ENCODE measurements around the gene ERI2.
A peak's percentile ranks its signal among the peaks of the same experiment; 100 is the strongest.

ERI2 gene

DNA sequence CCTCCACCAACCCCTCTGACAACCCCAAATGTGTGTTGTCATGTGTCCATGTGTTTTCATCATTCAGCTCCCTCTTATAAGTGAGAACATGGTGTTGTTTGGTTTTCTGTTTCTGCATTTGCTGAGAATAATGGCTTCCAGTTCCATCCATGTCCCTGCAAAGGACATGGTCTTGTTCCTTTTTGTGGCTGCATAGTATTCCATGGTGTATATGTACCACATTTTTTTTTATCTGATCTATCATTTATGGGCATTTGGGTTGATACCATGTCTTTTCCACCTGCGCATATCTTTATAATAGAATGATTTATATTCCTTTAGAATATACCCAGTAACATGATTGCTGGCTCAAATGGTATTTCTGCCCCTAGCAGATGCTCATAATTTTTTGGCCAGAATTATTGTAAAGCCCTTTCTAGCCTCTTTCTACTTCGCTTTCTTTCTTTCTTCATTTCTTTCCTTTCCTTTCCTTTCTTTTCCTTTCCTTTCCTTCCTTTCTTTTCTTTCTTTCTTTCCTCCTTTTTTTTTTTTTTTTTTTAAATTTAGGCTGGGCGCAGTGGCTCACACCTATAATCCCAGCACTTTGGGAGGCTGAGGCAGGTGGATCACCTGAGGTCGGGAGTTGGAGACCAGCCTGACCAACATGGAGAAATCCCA lies 12.8 kb upstream of the ERI2 start:
- DNase-seq (ENCODE audit: low spot score): no peak

DNA sequence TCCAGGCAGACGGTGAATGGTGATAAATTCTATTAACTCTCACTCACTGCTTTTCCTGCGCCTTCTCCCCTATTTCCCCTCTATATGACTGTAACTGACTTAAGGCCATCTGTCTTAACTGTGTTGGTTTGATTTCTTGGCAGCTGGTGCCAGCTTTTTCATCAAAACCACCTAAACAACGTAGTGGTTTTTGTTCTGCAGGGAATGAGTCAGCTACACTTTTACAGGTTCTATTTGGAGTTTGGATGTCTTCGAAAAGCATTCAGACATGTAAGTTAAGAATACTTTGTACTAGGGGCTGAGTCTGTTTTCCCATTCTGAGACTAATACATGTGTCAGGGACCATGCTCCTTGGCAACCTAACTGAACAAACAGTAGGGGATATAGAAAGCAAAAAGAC lies 8.5 kb upstream of the ERI2 start:
- no peak for DNase-seq (ENCODE audit: low spot score)

DNA sequence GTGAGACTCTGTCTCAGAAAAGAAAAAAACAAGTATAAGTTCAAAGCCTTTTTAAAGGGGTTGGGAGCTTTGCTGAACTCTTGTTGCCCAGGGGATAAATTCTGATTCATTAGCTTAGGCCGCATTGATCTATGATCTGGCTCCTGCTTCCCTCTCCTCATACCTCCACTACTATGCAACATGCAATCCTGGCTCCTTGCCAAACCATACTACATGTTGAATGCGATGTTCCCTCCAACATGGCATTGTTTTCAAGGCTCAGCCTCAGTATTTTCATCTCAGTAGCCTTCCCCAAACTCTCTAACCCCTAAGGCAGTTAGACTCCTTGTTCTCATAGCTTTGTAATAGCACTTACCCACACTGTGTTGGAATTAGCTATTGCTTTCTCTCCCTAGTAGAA lies 6.2 kb upstream of the ERI2 start:
- no peak for DNase-seq (ENCODE audit: low spot score)

DNA sequence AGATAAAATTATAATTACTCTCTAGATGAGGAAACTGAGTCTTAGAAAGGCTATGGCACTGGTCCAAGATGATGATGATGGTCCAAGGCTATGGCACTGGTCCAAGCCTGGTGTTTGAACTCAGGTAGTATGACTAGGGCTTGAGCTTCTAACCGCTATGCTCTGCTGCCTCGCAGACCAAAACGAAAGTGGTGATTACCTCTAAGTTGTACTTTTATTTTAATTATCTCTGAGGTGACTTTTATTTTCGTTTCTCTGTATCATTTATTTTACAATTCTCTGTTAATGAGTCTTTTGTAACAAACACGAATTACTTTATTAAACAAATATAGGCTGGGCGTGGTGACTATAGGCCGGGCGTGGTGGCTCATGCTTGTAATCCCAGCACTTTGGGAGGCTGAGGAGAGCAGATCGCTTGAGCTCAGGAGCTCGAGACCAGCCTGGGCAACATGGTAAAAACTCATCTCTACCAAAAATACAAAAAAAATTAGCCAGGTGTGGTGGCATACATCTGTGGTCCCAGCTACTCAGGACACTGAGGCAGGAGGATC lies 5.7 kb upstream of the ERI2 start:
- DNase-seq (ENCODE audit: low spot score): peak; percentile 6

DNA sequence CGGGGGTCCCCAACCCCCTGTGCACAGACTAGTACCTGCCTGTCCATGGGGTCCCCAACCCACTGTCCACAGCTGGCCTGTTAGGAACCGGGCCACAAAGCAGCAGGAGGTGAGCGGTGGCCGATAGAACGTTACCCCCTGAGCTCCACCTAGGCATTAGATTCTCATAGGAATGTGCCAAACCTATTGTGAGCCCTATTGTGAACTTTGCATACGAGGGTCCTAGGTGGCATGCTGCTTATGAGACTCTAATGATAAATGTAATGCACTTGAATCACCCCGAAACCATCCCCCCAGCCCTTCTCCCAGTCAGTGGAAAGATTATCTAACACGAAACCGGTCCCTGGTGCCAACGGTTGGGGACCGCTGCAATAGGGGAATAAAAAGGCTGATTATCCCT lies 1.6 kb upstream of the ERI2 start:
- DNase-seq (ENCODE audit: low spot score): no peak

DNA sequence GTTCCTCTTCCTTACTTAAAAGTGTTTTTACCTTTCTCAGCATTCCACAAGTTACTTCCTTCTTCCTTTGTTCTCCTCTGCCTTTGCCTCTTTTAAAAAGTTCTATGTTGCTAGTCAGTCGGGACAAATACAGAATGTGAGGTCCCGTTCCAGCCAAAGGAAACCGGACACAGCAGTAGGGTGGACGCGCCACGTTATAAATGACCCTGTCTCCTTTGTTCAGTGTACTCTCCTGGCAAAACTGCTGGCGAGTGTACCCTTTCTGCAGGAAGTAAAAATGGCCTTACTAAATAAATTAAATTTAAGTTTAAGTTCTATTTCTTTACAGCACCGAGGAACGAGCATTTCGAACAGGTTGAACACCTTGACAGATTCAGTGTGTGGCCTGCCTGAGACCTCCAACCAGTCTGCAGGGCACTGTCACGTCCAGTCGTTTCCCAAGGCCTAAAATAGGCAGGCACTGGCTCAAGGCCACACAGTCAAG lies 546 bp downstream of the ERI2 start:
- peak; percentile 48 for DNase-seq (ENCODE audit: low spot score)

DNA sequence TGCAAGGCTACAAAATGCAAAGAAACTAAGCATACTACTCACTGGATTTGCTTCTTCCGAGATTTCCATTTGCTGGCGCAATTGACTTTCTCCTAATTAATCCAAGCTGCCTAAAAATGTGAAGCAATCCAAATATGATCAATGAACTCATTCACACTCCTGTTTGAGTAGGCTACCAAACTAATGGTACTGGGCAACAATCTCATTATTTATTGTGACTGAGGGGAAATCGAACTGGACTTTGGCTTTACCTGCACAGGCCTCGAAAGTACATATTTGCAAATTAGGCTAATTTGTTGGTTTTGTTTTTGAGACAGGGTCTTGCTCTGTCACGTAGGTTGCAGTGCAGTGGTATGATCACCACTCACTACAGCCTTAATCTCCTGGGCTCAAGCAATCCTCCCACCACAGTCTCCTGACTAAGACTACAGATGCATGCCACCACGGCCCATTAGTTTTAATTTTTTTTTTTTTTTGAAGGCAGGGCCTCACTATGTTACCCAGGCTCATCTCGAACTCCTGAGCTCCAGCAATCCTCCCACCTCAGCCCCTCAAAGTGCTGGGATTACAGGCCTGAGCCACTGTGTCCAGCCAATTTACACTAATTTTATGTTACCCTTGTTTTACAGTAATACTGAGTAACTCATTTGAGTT lies 2.6 kb downstream of the ERI2 start:
- DNase-seq (ENCODE audit: low spot score): peak; percentile 30

DNA sequence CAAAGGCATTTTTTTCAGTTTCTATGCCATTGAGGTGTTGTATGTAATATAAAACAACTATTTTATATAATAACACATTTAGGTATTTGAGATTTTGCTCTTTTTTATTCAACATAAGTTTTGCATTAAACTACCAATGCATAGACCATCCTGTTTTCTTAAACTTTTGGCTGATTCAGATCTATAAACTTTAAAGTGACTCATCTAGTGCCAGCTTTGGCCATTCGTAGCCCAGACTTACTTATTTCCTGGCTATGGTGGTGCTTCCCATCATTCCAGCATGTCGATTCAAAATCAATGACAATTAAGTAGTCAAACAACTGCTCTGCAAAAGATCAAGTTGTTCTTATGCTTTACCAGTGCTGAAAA lies 3.1 kb downstream of the ERI2 start:
- peak; percentile 11 for DNase-seq (ENCODE audit: low spot score)

DNA sequence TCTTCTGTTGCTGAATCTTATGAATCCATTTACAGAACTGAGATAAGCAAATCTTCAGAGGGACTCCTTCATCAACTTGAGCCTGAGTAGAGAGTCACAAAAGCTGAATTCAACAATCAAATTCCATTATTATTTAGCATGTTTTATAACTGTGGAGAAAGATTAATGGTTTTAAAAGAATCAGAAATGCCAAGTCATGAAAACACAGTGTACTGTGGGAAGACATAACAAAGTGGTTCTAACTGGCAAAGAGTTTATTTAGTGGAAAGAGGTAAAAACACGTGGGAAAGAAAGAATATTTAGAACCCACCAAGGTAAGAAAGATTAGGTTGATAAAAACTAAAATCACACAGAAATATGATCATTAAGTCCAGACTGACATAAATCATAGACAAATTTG lies 5.0 kb downstream of the ERI2 start:
- DNase-seq (ENCODE audit: low spot score): no peak

DNA sequence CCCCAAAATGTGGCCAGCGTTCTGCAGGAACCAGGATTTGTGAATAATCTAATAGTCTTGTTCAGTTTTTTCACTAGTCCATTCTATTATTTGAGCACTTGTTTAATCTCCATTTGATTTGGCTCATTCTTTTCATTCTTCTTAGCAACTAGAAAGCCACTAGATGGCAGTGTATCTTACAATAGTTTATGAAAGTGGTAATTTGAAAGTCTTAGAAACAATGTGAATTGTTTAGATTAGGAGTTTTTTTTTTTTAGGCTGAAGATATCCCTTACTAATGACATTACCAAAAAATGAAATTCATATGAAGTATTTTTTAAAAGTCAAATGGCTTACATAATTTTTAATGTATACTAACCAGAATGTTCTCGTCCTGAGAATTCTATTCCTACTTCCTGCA lies 6.7 kb downstream of the ERI2 start:
- peak; percentile 35 for DNase-seq (ENCODE audit: low spot score)

DNA sequence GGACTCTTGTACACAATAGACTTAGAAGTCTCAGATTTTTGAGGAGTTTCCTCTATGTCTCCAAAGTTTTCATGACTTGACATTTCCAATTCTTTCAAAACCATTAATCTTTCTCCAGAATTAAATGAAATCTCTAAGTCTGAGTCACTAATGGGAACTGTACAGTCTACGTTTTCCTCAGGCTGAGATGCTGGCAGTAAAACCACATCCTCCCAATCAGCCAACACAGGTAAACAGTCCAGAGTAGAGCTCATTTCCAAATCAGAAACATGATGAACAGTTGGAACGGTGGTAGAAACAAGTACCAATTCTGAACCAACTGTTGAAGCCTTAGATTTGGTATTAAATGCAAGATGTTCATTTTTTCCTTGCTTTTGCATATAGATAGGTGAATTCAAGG lies 7.9 kb downstream of the ERI2 start:
- peak; percentile 17 for DNase-seq (ENCODE audit: low spot score)

DNA sequence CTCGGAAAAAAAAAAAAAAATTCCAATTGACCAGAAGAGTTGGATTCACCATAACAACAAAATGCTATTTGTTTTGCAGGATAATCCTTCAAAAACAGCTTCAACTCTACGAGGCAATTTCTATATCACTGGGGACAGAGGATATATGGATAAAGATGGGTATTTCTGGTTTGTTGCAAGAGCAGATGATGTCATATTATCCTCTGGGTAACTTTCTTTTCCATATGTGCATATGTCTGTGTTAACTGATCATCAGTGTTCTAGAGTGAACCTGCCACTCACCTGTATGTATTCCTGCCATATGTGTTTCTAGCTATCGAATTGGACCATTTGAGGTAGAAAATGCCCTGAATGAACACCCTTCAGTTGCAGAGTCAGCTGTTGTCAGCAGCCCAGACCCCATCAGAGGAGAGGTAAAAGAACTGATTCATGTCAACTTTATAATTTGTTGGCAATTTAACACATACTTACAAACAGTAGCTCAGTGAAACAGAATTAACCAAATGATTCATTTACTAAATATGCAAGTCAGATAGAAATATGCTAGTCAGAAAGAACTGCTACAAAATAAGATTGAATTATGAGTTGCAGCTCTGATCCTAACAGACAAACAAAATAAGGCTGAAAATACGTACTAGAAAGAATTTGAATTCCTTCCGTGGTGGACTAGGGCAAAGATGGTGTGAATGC lies 14.2 kb downstream of the ERI2 start:
- peak; percentile 13 for DNase-seq (ENCODE audit: low spot score)

DNA sequence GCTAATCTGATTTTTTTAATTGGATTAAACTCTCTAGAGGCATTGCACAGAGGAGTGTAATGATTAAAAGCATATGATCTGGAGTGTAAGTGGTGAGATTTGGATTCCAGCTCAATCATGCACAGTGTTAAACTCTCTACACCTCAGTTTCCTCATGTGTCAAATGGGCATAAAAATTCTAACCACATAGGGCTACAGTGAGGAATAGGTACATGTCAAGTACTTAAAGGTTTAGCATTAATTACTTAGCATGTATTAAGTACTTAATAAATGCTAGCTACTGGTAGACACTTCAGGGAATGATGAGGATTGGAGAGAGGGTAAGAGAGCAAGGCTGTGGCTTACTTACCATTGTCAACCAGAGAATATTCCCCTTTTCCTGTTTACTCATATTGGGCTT lies 17.1 kb downstream of the ERI2 start:
- no peak for DNase-seq (ENCODE audit: low spot score)

DNA sequence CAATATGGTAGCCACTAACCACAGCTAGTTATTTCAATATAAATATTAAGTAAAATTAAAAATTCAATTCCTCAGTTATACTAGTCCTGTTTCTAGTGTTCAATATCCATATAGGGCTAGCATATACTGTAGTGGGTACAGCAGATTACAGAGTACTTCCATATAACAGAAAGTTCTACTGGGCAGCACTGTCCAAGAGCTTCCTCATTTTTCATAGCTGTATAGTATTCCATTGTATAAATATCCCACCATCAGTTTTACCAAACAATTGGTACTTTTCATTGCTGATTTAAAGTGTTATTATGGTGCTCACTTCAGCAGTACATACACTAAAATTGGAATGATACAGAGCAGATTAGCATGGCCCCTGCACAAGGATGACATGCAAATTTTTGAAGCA lies 22.1 kb downstream of the ERI2 start:
- DNase-seq (ENCODE audit: low spot score): no peak

DNA sequence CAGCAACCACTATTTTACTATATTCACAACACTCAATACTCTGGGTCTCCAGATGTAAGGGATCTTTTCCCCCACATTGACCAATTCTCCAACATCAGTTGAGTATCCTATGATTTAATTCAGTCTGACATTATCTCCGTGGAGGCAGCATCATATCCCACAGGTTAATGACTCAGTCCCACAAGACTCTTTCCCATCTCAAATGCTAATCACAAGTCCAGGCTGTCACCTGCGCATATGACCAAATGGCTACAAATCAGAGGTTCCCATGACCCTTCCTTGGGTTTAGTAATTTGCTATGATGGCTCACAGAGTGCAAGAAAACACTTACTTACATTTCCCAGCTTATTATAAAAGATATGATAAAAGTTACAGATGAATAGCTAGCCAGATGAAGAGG lies 23.8 kb downstream of the ERI2 start:
- DNase-seq (ENCODE audit: low spot score): no peak

DNA sequence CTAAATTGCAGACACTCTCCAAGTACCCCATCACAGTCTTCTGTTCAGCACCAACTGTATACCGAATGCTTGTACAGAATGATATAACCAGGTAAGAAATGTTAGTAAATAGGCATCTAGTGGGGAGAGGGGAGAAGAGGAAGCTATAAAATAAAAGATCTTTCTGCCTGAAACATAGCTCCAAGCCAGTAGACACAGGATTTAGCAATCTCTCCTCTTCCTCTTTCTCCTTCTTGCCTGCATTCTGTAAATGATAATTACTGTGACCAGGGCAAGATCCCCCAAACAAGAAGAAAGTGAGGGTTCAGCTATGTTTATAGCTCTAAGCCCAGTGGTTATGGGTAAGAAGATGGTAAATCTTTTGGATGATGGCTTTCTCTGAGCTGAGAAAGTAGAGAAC lies 24.6 kb downstream of the ERI2 start:
- no peak for DNase-seq (ENCODE audit: low spot score)

DNA sequence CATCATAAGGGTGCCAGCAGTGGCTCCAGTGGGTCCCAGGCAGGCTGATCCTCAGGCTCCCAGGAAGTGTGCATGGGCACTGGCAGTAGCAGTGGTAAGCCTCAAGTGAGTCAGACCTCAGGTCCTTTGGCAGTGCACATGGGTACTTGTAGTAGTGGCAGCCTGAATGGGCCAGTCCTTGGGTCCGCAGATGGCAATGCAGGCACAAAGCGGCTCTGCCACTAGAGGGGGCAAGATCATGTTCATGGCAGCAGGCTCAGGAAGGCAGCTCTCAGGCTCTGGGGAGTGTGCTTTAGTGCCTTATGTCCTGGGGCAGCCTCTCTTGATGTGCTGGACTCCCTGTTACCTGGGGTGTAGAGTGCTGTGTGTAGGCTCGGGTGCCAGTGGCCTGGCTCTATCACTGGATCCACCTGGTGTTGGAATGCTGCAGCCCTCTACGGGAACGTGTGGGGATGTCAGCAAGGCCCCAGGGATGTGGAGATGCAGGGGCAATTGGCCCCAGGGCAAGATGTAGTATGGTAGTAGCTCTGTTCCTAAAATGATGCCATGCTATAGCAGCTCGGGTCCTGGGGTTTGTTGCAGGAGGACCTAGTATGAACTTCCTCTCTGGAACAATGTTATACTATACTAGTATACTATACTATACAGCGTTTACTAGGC lies 31.4 kb downstream of the ERI2 start:
- DNase-seq (ENCODE audit: low spot score): peak; percentile 83

DNA sequence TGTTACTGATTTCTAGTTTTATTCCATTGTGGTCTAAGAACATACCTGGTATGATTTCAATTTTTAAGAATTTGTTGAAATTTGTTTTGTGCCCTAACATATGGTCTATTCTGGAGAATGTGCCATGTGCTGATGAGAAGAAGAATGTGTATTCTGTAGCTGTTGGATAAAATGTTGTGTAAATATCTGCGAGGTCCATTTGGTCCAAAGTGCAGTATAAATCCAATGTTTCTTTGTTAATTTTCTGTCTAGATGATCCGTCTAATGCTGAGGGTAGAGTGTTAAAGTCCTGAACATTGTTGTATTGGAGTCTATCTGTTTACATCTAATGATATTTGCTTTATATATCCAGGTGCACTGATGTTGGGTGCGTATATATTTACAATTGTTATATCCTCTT lies 32.6 kb downstream of the ERI2 start:
- DNase-seq (ENCODE audit: low spot score): no peak

DNA sequence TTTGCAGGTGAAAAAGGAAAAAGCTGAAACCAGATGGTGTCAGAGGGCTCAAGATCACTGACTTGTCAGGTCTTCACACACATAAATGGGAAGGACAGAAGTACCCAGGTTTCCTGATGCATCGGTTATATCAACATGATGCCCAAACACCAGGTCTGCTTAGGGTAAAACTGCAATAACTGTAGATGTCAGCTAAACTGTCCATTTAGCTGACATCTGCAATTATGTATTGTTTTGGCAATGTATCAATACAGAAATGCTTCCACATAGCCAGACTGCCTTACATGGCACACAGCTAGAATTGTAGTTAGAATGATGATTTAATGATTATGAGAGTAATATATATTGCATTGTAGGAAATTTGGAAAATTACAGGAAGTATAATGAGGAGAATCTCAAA lies 37.5 kb downstream of the ERI2 start:
- DNase-seq (ENCODE audit: low spot score): no peak

DNA sequence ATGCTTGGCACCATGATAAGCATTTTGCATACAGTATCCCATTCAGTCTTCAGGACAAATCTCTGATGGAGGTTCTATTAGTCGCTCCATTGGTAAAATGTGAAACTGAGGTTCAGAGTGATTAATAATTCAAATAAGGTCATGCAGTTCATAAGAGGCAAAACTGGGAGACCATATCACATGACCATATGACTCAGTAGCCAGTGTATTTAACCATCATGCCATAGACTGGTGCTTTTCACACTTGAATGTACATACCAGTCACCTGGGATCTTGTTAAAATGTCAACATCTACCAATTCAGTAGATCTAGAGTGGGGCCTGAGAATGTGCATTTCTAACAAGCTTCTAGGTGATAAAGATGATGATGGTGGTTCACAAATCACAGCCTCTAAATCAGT lies 38.2 kb downstream of the ERI2 start:
- DNase-seq (ENCODE audit: low spot score): peak; percentile 73

DNA sequence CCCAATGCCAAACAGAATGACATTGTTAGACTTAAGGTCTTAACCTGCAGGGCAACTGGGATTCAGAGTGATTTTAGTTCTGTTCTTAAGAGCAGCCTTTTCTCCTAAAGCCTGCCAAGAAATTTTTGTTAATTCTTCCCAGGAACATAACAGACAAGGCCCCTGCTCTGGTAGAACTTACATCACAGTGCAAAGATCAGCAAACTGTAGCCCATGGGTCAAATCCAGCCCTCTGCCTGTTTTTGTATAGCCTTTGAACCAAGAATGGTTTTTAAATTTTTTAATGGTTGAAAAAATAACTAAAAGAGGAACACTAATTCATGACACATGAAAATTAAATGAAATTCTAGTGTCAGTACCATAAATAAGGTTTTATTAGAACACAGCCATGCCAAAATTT lies 38.7 kb downstream of the ERI2 start:
- DNase-seq (ENCODE audit: low spot score): no peak

DNA sequence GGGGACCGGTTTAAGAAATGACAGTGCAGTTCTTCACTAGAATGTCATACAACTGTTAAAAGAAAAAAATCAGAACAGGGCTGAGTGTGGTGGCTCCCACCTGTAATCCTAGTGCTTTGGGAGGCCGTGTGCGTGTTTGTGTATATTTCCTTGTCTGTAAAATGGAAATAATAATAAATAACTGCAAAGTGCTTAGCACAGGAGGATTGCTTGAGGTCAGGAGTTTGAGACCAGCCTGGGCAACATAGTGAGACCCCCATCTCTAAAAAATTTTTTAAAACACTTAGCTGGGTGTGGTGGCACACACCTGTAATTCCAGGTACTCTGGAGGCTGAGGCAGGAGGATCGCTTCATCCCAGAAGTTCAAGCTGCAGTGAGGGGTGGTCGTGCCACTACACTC lies 40.0 kb downstream of the ERI2 start:
- DNase-seq (ENCODE audit: low spot score): no peak

DNA sequence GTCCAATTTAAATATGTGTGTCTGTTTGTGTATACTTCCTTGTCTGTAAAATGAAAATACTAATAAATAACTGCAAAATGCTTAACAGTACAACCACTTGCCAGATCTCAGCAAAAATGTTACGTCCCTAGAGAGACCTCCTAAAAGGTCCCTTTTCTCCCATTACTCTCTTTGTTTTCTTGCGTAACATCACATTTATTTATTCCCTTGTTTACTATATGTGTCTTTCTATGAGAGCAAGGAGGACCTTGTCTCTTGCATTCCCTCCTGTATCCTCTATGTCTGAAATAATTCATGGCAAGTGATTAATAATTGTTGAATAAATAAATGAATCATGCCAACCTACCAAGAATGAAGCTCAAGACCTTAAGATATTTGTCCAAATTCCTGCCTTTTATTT lies 40.5 kb downstream of the ERI2 start:
- no peak for DNase-seq (ENCODE audit: low spot score)

All from kidney tubule cell (primary cell).